Liver (tissue), 9 donors: Measurements from ENCODE around the gene HACE1. TPM values are rescaled to one million over a fixed set of nuclear protein-coding genes. Genes with fewer than 3 reads are reported as not detected.
"Not testable (repeated sequence)": the region's sequence is repeated elsewhere in the genome, so short reads cannot be mapped to it uniquely, and the experiment has no call there.

Experiments
- DNase-seq: peaks from one replicate; pipeline ENCODE4 v3.0.0-alpha.2; 2017; ENCODE audit warnings: low spot score
- H3K27ac ChIP-seq, 2 donors: one replicate each; pipeline ENCODE4 v1.7.0; 2013; ENCODE audit warnings: inconsistent platforms in 2 of 2, low read length in 2 of 2, control low read depth in 1 of 2, low read depth in 1 of 2, mild to moderate bottlenecking in 1 of 2
- H3K27me3 ChIP-seq, 4 donors: one replicate each; pipeline versions ENCODE4 v1.6.1 to v1.7.0; 2013; ENCODE audit warnings: low read length in 3 of 4, inconsistent platforms in 1 of 4, mild to moderate bottlenecking in 1 of 4, moderate library complexity in 1 of 4; ENCODE audit not compliant: control insufficient read depth in 4 of 4, insufficient read depth in 4 of 4
- H3K36me3 ChIP-seq, 4 donors: one replicate each; pipeline versions ENCODE4 v1.6.1 to v1.7.0; 2013; ENCODE audit warnings: low read length in 3 of 4, mild to moderate bottlenecking in 3 of 4, low read depth in 1 of 4, moderate library complexity in 1 of 4; ENCODE audit not compliant: control insufficient read depth in 4 of 4, insufficient read depth in 3 of 4
- H3K4me1 ChIP-seq, 4 donors: one replicate each; pipeline versions ENCODE4 v1.6.1 to v1.7.0; 2013; ENCODE audit warnings: low read length in 3 of 4, mild to moderate bottlenecking in 3 of 4, moderate library complexity in 1 of 4; ENCODE audit not compliant: control insufficient read depth in 4 of 4, insufficient read depth in 4 of 4
- H3K4me3 ChIP-seq, 3 donors: one replicate each; pipeline versions ENCODE4 v1.6.1 to v1.7.0; 2013; ENCODE audit warnings: low read length in 3 of 3, control low read depth in 1 of 3, low read depth in 1 of 3, mild to moderate bottlenecking in 1 of 3
- H3K9ac ChIP-seq, 2 donors: one replicate each; pipeline ENCODE4 v1.7.0; 2013; ENCODE audit warnings: low read length in 2 of 2, mild to moderate bottlenecking in 2 of 2, moderate library complexity in 2 of 2, control low read depth in 1 of 2, low read depth in 1 of 2
- H3K9me3 ChIP-seq, 4 donors: one replicate each; pipeline versions ENCODE4 v1.6.1 to v1.7.0; 2013; ENCODE audit warnings: low read length in 3 of 4; ENCODE audit not compliant: control insufficient read depth in 4 of 4
- EGR1 ChIP-seq, 2 donors: IDR thresholded peaks; 2 replicates each; pipeline ENCODE4 v1.6.1; 2016 to 2018; ENCODE audit warnings: antibody characterized with exemption in 2 of 2, low read depth in 2 of 2
- FOXA1 ChIP-seq: IDR thresholded peaks from 2 replicates; pipeline ENCODE4 v1.6.1; 2016; ENCODE audit warnings: antibody characterized with exemption
- FOXA2 ChIP-seq: IDR thresholded peaks from 2 replicates; pipeline ENCODE4 v1.6.1; 2016; ENCODE audit warnings: antibody characterized with exemption
- GABPA ChIP-seq, 2 donors: IDR thresholded peaks in 1 of 2; conservative IDR thresholded peaks in 1 of 2; 2 replicates each; pipeline ENCODE4 v1.6.1; 2016; ENCODE audit warnings: antibody characterized with exemption in 2 of 2, mild to moderate bottlenecking in 1 of 2, moderate library complexity in 1 of 2
- HNF4A ChIP-seq, 2 donors: conservative IDR thresholded peaks; 2 replicates each; pipeline ENCODE4 v1.6.1; 2016; ENCODE audit warnings: antibody characterized with exemption in 2 of 2, mild to moderate bottlenecking in 2 of 2
- HNF4G ChIP-seq: IDR thresholded peaks from 2 replicates; pipeline ENCODE4 v1.6.1; 2016; ENCODE audit warnings: antibody characterized with exemption
- JUND ChIP-seq, 2 donors: IDR thresholded peaks; 2 replicates each; pipeline ENCODE4 v1.6.1; 2016; ENCODE audit warnings: antibody characterized with exemption in 2 of 2
- NR2F2 ChIP-seq: IDR thresholded peaks from 2 replicates; pipeline ENCODE4 v1.6.1; 2016; ENCODE audit warnings: antibody characterized with exemption
- RAD21 ChIP-seq, 2 donors: IDR thresholded peaks; 2 replicates each; pipeline ENCODE4 v1.6.1; 2016; ENCODE audit warnings: antibody characterized with exemption in 2 of 2, mild to moderate bottlenecking in 2 of 2
- RXRA ChIP-seq, 2 donors: IDR thresholded peaks; 2 replicates each; pipeline ENCODE4 v1.6.1; 2017 to 2018; ENCODE audit warnings: antibody characterized with exemption in 2 of 2, mild to moderate bottlenecking in 1 of 2
- SP1 ChIP-seq: IDR thresholded peaks from 2 replicates; pipeline ENCODE4 v1.6.1; 2018; ENCODE audit warnings: antibody characterized with exemption, mild to moderate bottlenecking
- TAF1 ChIP-seq: conservative IDR thresholded peaks from 2 replicates; pipeline ENCODE4 v1.6.1; 2016; ENCODE audit warnings: antibody characterized with exemption, mild to moderate bottlenecking
- YY1 ChIP-seq: IDR thresholded peaks from 2 replicates; pipeline ENCODE4 v1.6.1; 2016; ENCODE audit warnings: antibody characterized with exemption, mild to moderate bottlenecking
- WGBS: extraction: QIAGEN DNeasy Blood & Tissue Kit; methylation state at CpG from one replicate; pipeline ENCODE4 v1.1.7; 2013; 5-methylcytosine and 5-hydroxymethylcytosine counted together
- polyA plus RNA-seq, 2 donors: library from polyadenylated mRNA; stranded (reverse) in 1 of 2; unstranded in 1 of 2; fragments of 200-250 nt in 1 of 2; fragments of >200 nt in 1 of 2; fragmentation: Nextera tagmentation in 1 of 2; extraction: Ambion mirVana in 1 of 2; gene quantifications; one replicate each; pipeline versions ENCODE4 v1.2.1 to v1.2.3, GENCODE V29; 2013 to 2015
- total RNA-seq, 2 donors: library from RNA; depleted of rRNA; stranded (reverse); fragments of >200 nt; gene quantifications; one replicate each; pipeline ENCODE4 v1.2.3, GENCODE V29; 2014
- TF ChIP-seq, protein P1 (sequence below): fragments of 150-350 bp; IDR thresholded peaks from 2 replicates; pipeline ENCODE4 v1.5.1; 2017; ENCODE audit warnings: improper control_type of control experiment, low read depth, low read length; ENCODE audit not compliant: missing input control
- TF ChIP-seq, protein P2 (sequence below): IDR thresholded peaks from 2 replicates; pipeline ENCODE4 v1.6.1; 2016; ENCODE audit warnings: antibody characterized with exemption, mild to moderate bottlenecking
- TF ChIP-seq, protein P3 (sequence below): IDR thresholded peaks from 2 replicates; pipeline ENCODE4 v1.6.1; 2016; ENCODE audit warnings: antibody characterized with exemption
- TF ChIP-seq, protein P4 (sequence below): IDR thresholded peaks from 2 replicates; pipeline ENCODE4 v1.6.1; 2016; ENCODE audit warnings: antibody characterized with exemption
- donor health status: healthy.
- donor health status: healthy.
- donor health status: healthy.
- donor health status: healthy.
- donor health status: healthy.

HACE1 gene
- total and polyA plus RNA-seq, 4 donors = 1.3 to 7.2 (median 2.5) TPM

DNA sequence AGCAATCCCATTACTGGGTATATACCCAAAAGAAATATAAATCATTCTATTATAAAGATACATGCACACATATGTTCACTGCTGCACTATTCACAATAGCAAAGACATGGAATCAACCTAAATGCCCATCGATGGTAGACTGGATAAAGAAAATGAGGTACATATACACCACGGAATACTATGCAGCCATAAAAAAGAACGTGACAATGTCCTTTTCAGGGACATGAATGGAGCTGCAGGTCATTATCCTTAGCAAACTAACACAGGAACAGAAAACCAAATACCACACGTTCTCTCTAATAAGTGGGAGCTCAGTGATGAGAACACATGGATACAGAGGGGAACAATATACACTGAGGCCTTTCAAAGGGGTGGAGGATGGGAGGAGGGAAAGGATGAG is 38.9 kb downstream of the HACE1 start:
- not testable (repeated sequence) for H3K36me3 ChIP-seq, H3K4me3 ChIP-seq, H3K9me3 ChIP-seq, H3K4me1 ChIP-seq, DNase-seq, H3K27ac ChIP-seq, H3K9ac ChIP-seq, H3K27me3 ChIP-seq
- WGBS = 98% methylated on average over 4 of the region's 4 CpGs

DNA sequence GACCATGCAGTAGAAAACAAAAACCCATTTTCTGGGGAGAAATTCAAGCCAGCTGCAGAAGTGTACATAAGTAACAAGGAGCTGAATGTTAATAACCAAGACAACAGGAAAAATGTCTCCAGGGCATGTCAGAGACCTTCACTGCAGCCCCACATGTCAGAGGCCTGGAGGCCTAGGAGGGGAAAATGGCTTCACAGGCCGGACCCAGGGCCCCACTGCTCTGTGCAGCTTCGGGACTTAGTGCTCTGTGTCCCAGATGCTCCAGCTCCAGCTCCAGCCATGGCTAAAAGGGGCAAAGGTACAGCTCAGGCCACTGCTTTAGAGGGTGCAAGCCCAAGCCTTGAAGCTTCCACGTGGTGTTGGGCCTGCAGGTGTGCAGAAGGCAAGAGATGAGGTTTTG is 43.6 kb downstream of the HACE1 start:
- no peak for DNase-seq
- Histone ChIP-seq H3K4me1 (no peaks in the 10 kb centered on the region), H3K36me3 (no peaks in the 10 kb centered on the region), H3K27me3 (no peaks in the 10 kb centered on the region), H3K27ac (no peak overlapping the region), H3K9me3 (no peaks in the 10 kb centered on the region), H3K4me3 (no peak overlapping the region), H3K9ac (no peak overlapping the region)
- TF ChIP-seq, protein P1, sequence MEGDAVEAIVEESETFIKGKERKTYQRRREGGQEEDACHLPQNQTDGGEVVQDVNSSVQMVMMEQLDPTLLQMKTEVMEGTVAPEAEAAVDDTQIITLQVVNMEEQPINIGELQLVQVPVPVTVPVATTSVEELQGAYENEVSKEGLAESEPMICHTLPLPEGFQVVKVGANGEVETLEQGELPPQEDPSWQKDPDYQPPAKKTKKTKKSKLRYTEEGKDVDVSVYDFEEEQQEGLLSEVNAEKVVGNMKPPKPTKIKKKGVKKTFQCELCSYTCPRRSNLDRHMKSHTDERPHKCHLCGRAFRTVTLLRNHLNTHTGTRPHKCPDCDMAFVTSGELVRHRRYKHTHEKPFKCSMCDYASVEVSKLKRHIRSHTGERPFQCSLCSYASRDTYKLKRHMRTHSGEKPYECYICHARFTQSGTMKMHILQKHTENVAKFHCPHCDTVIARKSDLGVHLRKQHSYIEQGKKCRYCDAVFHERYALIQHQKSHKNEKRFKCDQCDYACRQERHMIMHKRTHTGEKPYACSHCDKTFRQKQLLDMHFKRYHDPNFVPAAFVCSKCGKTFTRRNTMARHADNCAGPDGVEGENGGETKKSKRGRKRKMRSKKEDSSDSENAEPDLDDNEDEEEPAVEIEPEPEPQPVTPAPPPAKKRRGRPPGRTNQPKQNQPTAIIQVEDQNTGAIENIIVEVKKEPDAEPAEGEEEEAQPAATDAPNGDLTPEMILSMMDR = no peak
- TF ChIP-seq EGR1 (IDR thresholded peaks at IDR 0.05; ENCODE audit: low read depth in 2 of 2) (no peak), JUND (IDR thresholded peaks at IDR 0.05) (no peak), NR2F2 (no peak), HNF4G (no peak), HNF4A (conservative IDR thresholded peaks at IDR 0.05) (no peak), YY1 (no peak), FOXA1 (no peak), RAD21 (IDR thresholded peaks at IDR 0.05) (no peak), FOXA2 (no peak), GABPA (IDR thresholded peaks at IDR 0.05 in 1 of 2, conservative IDR thresholded peaks at IDR 0.05 in 1 of 2) (no peak), RXRA (IDR thresholded peaks at IDR 0.05) (no peak)
- TF ChIP-seq, protein P2, sequence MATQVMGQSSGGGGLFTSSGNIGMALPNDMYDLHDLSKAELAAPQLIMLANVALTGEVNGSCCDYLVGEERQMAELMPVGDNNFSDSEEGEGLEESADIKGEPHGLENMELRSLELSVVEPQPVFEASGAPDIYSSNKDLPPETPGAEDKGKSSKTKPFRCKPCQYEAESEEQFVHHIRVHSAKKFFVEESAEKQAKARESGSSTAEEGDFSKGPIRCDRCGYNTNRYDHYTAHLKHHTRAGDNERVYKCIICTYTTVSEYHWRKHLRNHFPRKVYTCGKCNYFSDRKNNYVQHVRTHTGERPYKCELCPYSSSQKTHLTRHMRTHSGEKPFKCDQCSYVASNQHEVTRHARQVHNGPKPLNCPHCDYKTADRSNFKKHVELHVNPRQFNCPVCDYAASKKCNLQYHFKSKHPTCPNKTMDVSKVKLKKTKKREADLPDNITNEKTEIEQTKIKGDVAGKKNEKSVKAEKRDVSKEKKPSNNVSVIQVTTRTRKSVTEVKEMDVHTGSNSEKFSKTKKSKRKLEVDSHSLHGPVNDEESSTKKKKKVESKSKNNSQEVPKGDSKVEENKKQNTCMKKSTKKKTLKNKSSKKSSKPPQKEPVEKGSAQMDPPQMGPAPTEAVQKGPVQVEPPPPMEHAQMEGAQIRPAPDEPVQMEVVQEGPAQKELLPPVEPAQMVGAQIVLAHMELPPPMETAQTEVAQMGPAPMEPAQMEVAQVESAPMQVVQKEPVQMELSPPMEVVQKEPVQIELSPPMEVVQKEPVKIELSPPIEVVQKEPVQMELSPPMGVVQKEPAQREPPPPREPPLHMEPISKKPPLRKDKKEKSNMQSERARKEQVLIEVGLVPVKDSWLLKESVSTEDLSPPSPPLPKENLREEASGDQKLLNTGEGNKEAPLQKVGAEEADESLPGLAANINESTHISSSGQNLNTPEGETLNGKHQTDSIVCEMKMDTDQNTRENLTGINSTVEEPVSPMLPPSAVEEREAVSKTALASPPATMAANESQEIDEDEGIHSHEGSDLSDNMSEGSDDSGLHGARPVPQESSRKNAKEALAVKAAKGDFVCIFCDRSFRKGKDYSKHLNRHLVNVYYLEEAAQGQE = no peak
- TF ChIP-seq, protein P3, sequence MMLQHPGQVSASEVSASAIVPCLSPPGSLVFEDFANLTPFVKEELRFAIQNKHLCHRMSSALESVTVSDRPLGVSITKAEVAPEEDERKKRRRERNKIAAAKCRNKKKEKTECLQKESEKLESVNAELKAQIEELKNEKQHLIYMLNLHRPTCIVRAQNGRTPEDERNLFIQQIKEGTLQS = no peak
- WGBS = 98% methylated on average over 3 of the region's 3 CpGs

DNA sequence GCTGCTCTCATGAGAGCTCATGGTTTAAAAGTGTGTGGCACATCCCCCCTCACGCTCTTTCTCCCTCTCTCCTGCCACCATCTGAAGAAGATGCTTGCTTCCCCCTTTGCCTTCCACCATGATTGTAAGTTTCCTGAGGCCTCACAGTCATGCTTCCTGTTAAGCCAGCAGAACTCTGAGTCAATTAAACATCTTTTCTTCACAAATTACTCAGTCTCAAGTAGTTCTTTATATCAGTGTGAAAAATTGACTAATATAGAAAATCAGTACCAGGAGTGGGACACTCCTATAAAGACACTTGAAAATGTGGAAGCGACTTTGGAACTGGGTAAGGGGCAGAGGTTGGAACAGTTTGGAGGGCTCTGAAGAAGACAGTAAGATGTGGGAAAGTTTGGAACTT is 45.0 kb downstream of the HACE1 start:
- Histone ChIP-seq H3K4me3 (no peak overlapping the region), H3K9ac (no peak overlapping the region), H3K27me3 (no peaks in the 10 kb centered on the region), H3K27ac (no peak overlapping the region), H3K36me3 (no peaks in the 10 kb centered on the region), H3K4me1 (no peaks in the 10 kb centered on the region), H3K9me3 (no peaks in the 10 kb centered on the region)
- 95% methylated on average over 2 of the region's 2 CpGs for WGBS
- no peak for DNase-seq
- no peak for TF ChIP-seq NR2F2
- TF ChIP-seq, protein P1 = no peak
- TF ChIP-seq, protein P4, sequence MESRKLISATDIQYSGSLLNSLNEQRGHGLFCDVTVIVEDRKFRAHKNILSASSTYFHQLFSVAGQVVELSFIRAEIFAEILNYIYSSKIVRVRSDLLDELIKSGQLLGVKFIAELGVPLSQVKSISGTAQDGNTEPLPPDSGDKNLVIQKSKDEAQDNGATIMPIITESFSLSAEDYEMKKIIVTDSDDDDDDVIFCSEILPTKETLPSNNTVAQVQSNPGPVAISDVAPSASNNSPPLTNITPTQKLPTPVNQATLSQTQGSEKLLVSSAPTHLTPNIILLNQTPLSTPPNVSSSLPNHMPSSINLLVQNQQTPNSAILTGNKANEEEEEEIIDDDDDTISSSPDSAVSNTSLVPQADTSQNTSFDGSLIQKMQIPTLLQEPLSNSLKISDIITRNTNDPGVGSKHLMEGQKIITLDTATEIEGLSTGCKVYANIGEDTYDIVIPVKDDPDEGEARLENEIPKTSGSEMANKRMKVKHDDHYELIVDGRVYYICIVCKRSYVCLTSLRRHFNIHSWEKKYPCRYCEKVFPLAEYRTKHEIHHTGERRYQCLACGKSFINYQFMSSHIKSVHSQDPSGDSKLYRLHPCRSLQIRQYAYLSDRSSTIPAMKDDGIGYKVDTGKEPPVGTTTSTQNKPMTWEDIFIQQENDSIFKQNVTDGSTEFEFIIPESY = no peak
- TF ChIP-seq, protein P3 = no peak
- TF ChIP-seq FOXA1 = no peak
- TF ChIP-seq RAD21 (IDR thresholded peaks at IDR 0.05) = no peak
- TF ChIP-seq SP1 = no peak
- TF ChIP-seq YY1 = no peak
- TF ChIP-seq JUND (IDR thresholded peaks at IDR 0.05) = no peak
- TF ChIP-seq FOXA2 = no peak
- no peak for TF ChIP-seq RXRA (IDR thresholded peaks at IDR 0.05)
- no peak for TF ChIP-seq TAF1
- no peak for TF ChIP-seq HNF4A (conservative IDR thresholded peaks at IDR 0.05)
- TF ChIP-seq GABPA (IDR thresholded peaks at IDR 0.05 in 1 of 2, conservative IDR thresholded peaks at IDR 0.05 in 1 of 2) = no peak
